ENCODE results near the gene TBX15.

The TBX15 gene

DNA sequence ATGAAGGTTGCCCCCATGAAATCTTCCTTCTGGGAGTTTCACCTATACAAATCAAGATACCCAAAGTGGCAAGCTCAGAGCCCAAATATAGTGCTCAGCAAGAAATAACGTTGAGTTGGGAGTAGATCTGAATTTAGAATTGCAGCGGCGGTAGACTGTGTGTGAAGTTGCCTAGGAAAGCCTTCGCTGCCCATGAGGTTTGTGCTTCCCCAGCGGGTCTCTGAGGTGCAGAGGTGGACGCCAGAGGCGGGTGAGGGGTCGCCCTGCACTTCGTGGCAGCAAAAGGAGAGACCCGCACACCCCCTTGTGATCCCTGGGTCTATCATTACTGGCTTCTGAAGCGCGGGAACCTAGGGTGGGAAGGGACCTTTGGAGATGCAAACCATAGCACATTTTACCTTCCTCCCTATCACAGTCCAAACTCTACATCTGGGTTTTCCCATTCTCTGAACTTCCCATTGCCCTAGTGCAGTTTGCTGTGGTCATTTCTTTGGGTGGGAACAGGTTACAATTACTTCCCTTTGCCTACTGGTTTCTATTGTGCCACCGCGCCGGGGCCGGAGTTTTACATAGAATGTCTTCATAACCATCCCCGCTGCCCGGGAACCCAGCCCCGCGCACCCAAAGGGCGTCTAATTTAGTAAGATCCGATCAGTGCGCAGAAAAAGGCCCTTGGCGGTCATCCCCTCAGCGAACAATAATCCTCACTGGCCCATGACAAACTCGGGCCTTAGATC, 5.2 kb downstream of the TBX15 start:
- no peak for DNase-seq (ENCODE audit: low spot score)
- in situ Hi-C loops (cut with MboI; ENCODE audit: low sequenced_read_pairs, unreplicated experiment): no loop called here
- no peak for TF ChIP-seq CTCF (IDR thresholded peaks at IDR 0.05; ENCODE audit: borderline replicate concordance, control extremely low read depth, extremely low read depth, insufficient read depth, missing control alignments)

- no peak for DNase-seq (ENCODE audit: low spot score)
- no peak for TF ChIP-seq CTCF (IDR thresholded peaks at IDR 0.05; ENCODE audit: borderline replicate concordance, control extremely low read depth, extremely low read depth, insufficient read depth, missing control alignments)
- in situ Hi-C loops (cut with MboI; ENCODE audit: low sequenced_read_pairs, unreplicated experiment): no loop called here
Measured at GRCh38 chr1:118982266-118982665, 5.9 kb downstream of the TBX15 start.

DNA sequence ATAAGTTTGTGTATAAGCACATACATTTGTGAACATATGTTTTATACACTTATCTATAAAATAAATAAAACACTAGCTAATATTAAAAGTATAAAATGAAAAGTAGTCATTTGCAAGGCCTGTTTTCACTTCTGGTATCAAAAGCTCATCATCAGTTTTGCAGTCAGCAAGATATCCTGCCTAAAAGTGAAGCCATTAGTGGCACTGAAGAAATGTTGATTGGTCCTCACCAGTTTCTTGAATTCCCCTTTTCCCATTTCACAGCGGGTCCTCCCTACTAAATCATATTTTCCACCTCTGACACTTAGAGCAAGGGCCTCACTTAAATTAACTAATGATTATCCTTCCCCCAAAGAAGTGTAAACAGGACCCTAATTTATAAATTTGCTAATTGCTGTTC, 6.7 kb downstream of the TBX15 start:
- in situ Hi-C loops (cut with MboI; ENCODE audit: low sequenced_read_pairs, unreplicated experiment): no loop called here
- TF ChIP-seq CTCF (IDR thresholded peaks at IDR 0.05; ENCODE audit: borderline replicate concordance, control extremely low read depth, extremely low read depth, insufficient read depth, missing control alignments): no peak
- DNase-seq (ENCODE audit: low spot score): no peak

GRCh38 chr1:118979754-118980575, 8.2 kb downstream of the TBX15 start:
- TF ChIP-seq CTCF (IDR thresholded peaks at IDR 0.05; ENCODE audit: borderline replicate concordance, control extremely low read depth, extremely low read depth, insufficient read depth, missing control alignments): no peak
- in situ Hi-C loops (cut with MboI; ENCODE audit: low sequenced_read_pairs, unreplicated experiment): no loop called here
- no peak for DNase-seq (ENCODE audit: low spot score)

- DNase-seq (ENCODE audit: low spot score): no peak
- TF ChIP-seq CTCF (IDR thresholded peaks at IDR 0.05; ENCODE audit: borderline replicate concordance, control extremely low read depth, extremely low read depth, insufficient read depth, missing control alignments): no peak
- in situ Hi-C loops (cut with MboI; ENCODE audit: low sequenced_read_pairs, unreplicated experiment): no loop called here
Measured at GRCh38 chr1:118978914-118979701, 9.0 kb downstream of the TBX15 start.

- no peak for TF ChIP-seq CTCF (IDR thresholded peaks at IDR 0.05; ENCODE audit: borderline replicate concordance, control extremely low read depth, extremely low read depth, insufficient read depth, missing control alignments)
- in situ Hi-C loops (cut with MboI; ENCODE audit: low sequenced_read_pairs, unreplicated experiment): no loop called here
- no peak for DNase-seq (ENCODE audit: low spot score)
Measured at GRCh38 chr1:118977600-118977999, 10.5 kb downstream of the TBX15 start.

Data from GM13976 (cell line).